PC-3 (cell line): ENCODE measurements around the gene ZNF76. TPM values are rescaled to one million over a fixed set of nuclear protein-coding genes. Genes with fewer than 3 reads are reported as not detected.

Experiments used
- ATAC-seq: fragments of 200-7000 bp; cut with Tn5 transposase; 2 replicates; pipeline ENCODE4 v1.9.1; 2020; ENCODE audit warnings: mild to moderate bottlenecking, moderate library complexity
- BruUV-seq: library from RNA; stranded (reverse); fragments of 400-500 nt; replicated peaks from 2 replicates; lab custom pipeline; 2021; lab: Mats Ljungman, UMichigan
- CTCF ChIA-PET: fragments of 300-600 bp; sonication (Branson Sonifier 250); formaldehyde crosslinking; loops from one replicate; lab custom pipeline; 2022; ENCODE audit warnings: antibody characterized with exemption; lab: Charles Lee
- POLR2A ChIA-PET: fragments of 300-600 bp; sonication (Branson Sonifier 250); formaldehyde crosslinking; loops from one replicate; lab custom pipeline; 2022; ENCODE audit warnings: antibody characterized with exemption; ENCODE audit not compliant: unreplicated experiment; lab: Charles Lee
- DNase-seq: peaks from one replicate; pipeline ENCODE4 v3.0.0-alpha.2; 2015
- H2AFZ ChIP-seq: fragments of 300-600 bp; sonication (generic); 2 replicates; pipeline ENCODE4 v1.6.0; 2016; ENCODE audit warnings: antibody characterized with exemption, low read length
- H3F3A ChIP-seq: fragments of 300-600 bp; sonication (generic); one replicate; pipeline ENCODE4 v1.6.0; 2017; ENCODE audit warnings: antibody characterized with exemption, low read length, control low read depth, mild to moderate bottlenecking; ENCODE audit not compliant: unreplicated experiment
- H3K27ac ChIP-seq: fragments of 300-600 bp; sonication (generic); 2 replicates; pipeline ENCODE4 v1.5.1; 2016; ENCODE audit warnings: mild to moderate bottlenecking, low read length
- H3K27me3 ChIP-seq: fragments of 300-600 bp; sonication (generic); 2 replicates; pipeline ENCODE4 v1.6.1; 2016; ENCODE audit warnings: low read length, mixed read lengths
- H3K36me3 ChIP-seq: fragments of 300-600 bp; sonication (generic); 2 replicates; pipeline ENCODE4 v1.6.1; 2016; ENCODE audit warnings: low read depth, mixed run types, low read length, mixed read lengths
- H3K4me1 ChIP-seq: fragments of 300-600 bp; sonication (generic); 2 replicates; pipeline ENCODE4 v1.5.1; 2016; ENCODE audit warnings: low read length; ENCODE audit not compliant: insufficient read depth
- H3K4me2 ChIP-seq: fragments of 300-600 bp; sonication (generic); 2 replicates; pipeline ENCODE4 v1.6.0; 2016; ENCODE audit warnings: low read length
- H3K4me3 ChIP-seq: fragments of 300-600 bp; sonication (generic); 2 replicates; pipeline ENCODE4 v1.5.1; 2016; ENCODE audit warnings: mild to moderate bottlenecking, low read length, mixed read lengths
- H3K79me2 ChIP-seq: fragments of 300-600 bp; sonication (generic); 2 replicates; pipeline ENCODE4 v1.6.1; 2017; ENCODE audit warnings: low read length, mixed read lengths
- H3K9ac ChIP-seq: fragments of 300-600 bp; sonication (generic); 2 replicates; pipeline ENCODE4 v1.6.0; 2016; ENCODE audit warnings: mild to moderate bottlenecking, low read length
- H3K9me2 ChIP-seq: fragments of 300-600 bp; sonication (generic); replicated peaks from 2 replicates; pipeline ENCODE4 v1.6.1; 2016; ENCODE audit warnings: mixed run types, low read length, mixed read lengths
- H3K9me3 ChIP-seq: fragments of 300-600 bp; sonication (generic); 2 replicates; pipeline ENCODE4 v1.6.1; 2016; ENCODE audit warnings: low read length, mixed read lengths
- H4K20me1 ChIP-seq: fragments of 300-600 bp; sonication (generic); 2 replicates; pipeline ENCODE4 v1.6.1; 2016; ENCODE audit warnings: low read length, mixed read lengths
- CTCF ChIP-seq: fragments of 300-600 bp; sonication (generic); conservative IDR thresholded peaks from 2 replicates; pipeline ENCODE4 v1.5.1; 2017; ENCODE audit warnings: antibody characterized with exemption, low read depth, mild to moderate bottlenecking, low read length
- EZH2 ChIP-seq: fragments of 300-600 bp; sonication (generic); IDR thresholded peaks from one replicate; pipeline ENCODE4 v1.6.1; 2017; ENCODE audit warnings: antibody characterized with exemption, mild to moderate bottlenecking, low read length; ENCODE audit not compliant: unreplicated experiment
- EZH2phosphoT487 ChIP-seq: fragments of 300-600 bp; sonication (generic); IDR thresholded peaks from 2 replicates; pipeline ENCODE4 v1.6.1; 2018; ENCODE audit warnings: mild to moderate bottlenecking, antibody characterized with exemption, low read length, borderline replicate concordance
- intact Hi-C: fragments of 100-400 bp; cut with micrococcal nuclease; formaldehyde crosslinking; loops from 2 replicates; pipeline ENCODE4 v1.9.0; 2023
- total RNA-seq: library from RNA; depleted of rRNA; stranded (reverse); fragments of >200 nt; gene quantifications from 2 replicates; pipeline ENCODE4 v1.2.3, GENCODE V29; 2014

The ZNF76 gene
- total RNA-seq, 1 experiment from 2014 or later = 20.8 TPM

GRCh38 chr6:35298625-35299140, 39.1 kb downstream of the ZNF76 start:
- peak overlapping the region; percentile 79; the same call in 1 of the 2 replicates for H3K9ac ChIP-seq
- TF ChIP-seq EZH2phosphoT487 (no peak), CTCF (no peak), EZH2 (no peak)
- H3K27ac ChIP-seq = no peak overlapping the region
- no peaks in the 10 kb centered on the region for H3F3A ChIP-seq
- no peaks in the 10 kb centered on the region for H4K20me1 ChIP-seq
- H3K4me3 ChIP-seq = peak overlapping the region; percentile 67
- no TSS peak for BruUV-seq
- no peak for DNase-seq
- ChIA-PET POLR2A (no interaction called here), CTCF (no interaction called here)
- H3K9me2 ChIP-seq = no peaks in the 10 kb centered on the region
- H3K4me2 ChIP-seq = peak overlapping the region; percentile 94
- no peak overlapping the region for H2AFZ ChIP-seq
- H3K4me1 ChIP-seq = peaks cover 34% of the 10 kb centered on the region
- H3K36me3 ChIP-seq = no peaks in the 10 kb centered on the region; the same call in 1 of the 2 replicates
- ATAC-seq = no peak
- H3K9me3 ChIP-seq = no peaks in the 10 kb centered on the region
- no peaks in the 10 kb centered on the region for H3K27me3 ChIP-seq
- H3K79me2 ChIP-seq = peaks cover 19% of the 10 kb centered on the region
- intact Hi-C loops = no loop called here

GRCh38 chr6:35299674-35300073, 40.1 kb downstream of the ZNF76 start:
- Histone ChIP-seq H3K4me3 (no peak overlapping the region), H3K36me3 (no peaks in the 10 kb centered on the region; the same call in 1 of the 2 replicates), H2AFZ (no peak overlapping the region), H3K9me2 (no peaks in the 10 kb centered on the region), H3F3A (no peaks in the 10 kb centered on the region), H3K4me1 (peaks cover 34% of the 10 kb centered on the region), H3K27me3 (no peaks in the 10 kb centered on the region), H3K27ac (no peak overlapping the region), H3K9me3 (no peaks in the 10 kb centered on the region), H4K20me1 (no peaks in the 10 kb centered on the region), H3K4me2 (no peak overlapping the region), H3K9ac (no peak overlapping the region), H3K79me2 (peaks cover 19% of the 10 kb centered on the region)
- no peak for TF ChIP-seq CTCF
- TF ChIP-seq EZH2phosphoT487 = no peak
- TF ChIP-seq EZH2 = no peak
- no TSS peak for BruUV-seq
- no peak for DNase-seq
- no peak for ATAC-seq
- intact Hi-C loops = no loop called here
- POLR2A ChIA-PET = no interaction called here
- CTCF ChIA-PET = no interaction called here

- H2AFZ ChIP-seq = no peak overlapping the region
- no peak overlapping the region for H3K4me2 ChIP-seq
- no peaks in the 10 kb centered on the region for H3K9me2 ChIP-seq
- ATAC-seq = no peak
- intact Hi-C loops = no loop called here
- ChIA-PET CTCF (no interaction called here), POLR2A (no interaction called here)
- DNase-seq = no peak
- no peak for TF ChIP-seq CTCF
- no peak for TF ChIP-seq EZH2phosphoT487
- no peak for TF ChIP-seq EZH2
- no peaks in the 10 kb centered on the region for H3K36me3 ChIP-seq
- no peaks in the 10 kb centered on the region for H3K9me3 ChIP-seq
- no peaks in the 10 kb centered on the region for H3F3A ChIP-seq
- H4K20me1 ChIP-seq = no peaks in the 10 kb centered on the region
- H3K27me3 ChIP-seq = no peaks in the 10 kb centered on the region
- H3K9ac ChIP-seq = no peak overlapping the region
- H3K4me1 ChIP-seq = peaks cover 34% of the 10 kb centered on the region
- BruUV-seq = no TSS peak
- H3K27ac ChIP-seq = no peak overlapping the region
- peaks cover 19% of the 10 kb centered on the region for H3K79me2 ChIP-seq
- H3K4me3 ChIP-seq = no peak overlapping the region
These were observed 41.3 kb downstream of the ZNF76 start for GRCh38 chr6:35300848-35301247.
